HL-60 (cell line): Measurements from ENCODE around the gene MGST1.

Experiments used
- DNase-seq, 2 experiments: peaks; one replicate each; pipeline ENCODE4 v3.0.0-alpha.2; 2010 to 2020; ENCODE audit warnings: low read depth in 1 of 2, low spot score in 1 of 2
- H3K27ac ChIP-seq: fragments of 250-450 bp; sonication (Bioruptor Pico); replicated peaks from 2 replicates; pipeline ENCODE4 v1.5.1; 2020; ENCODE audit warnings: mild to moderate bottlenecking, moderate library complexity
- H3K27me3 ChIP-seq: fragments of 250-450 bp; sonication (Bioruptor Pico); 2 replicates; pipeline ENCODE4 v1.5.1; 2021; ENCODE audit warnings: mild to moderate bottlenecking, moderate library complexity; ENCODE audit not compliant: insufficient read depth, poor library complexity, severe bottlenecking
- H3K4me3 ChIP-seq: replicated peaks from 2 replicates; pipeline ENCODE4 v1.5.1; 2011; ENCODE audit warnings: mild to moderate bottlenecking, control low read depth, low read length; ENCODE audit not compliant: insufficient read depth
- CTCF ChIP-seq: IDR thresholded peaks from one replicate; pipeline ENCODE4 v1.5.1; 2011; ENCODE audit warnings: low read length, control low read depth, inconsistent platforms; ENCODE audit not compliant: insufficient read depth
- GABPA ChIP-seq: IDR thresholded peaks from 2 replicates; pipeline ENCODE4 v1.6.1; 2012; ENCODE audit warnings: low read depth
- POLR2AphosphoS5 ChIP-seq: IDR thresholded peaks from 2 replicates; pipeline ENCODE4 v1.6.1; 2012; ENCODE audit warnings: low read depth
- REST ChIP-seq: IDR thresholded peaks from 2 replicates; pipeline ENCODE4 v1.6.1; 2012; ENCODE audit warnings: low read depth; ENCODE audit not compliant: insufficient replicate concordance
- SPI1 ChIP-seq: IDR thresholded peaks from 2 replicates; pipeline ENCODE4 v1.6.1; 2012; ENCODE audit warnings: low read depth, mild to moderate bottlenecking, borderline replicate concordance
- long read RNA-seq: library from polyadenylated mRNA; unstranded; transcript quantifications from one replicate; pipeline ENCODE4 v2.0.0, GENCODE V29; 2020

The MGST1 gene
- long read RNA-seq, transcript MGST1-205 (4 exons, 914 nt) = major isoform, 125 of 153 reads
- long read RNA-seq, partial matches to known transcripts = 4 of 153 reads
- long read RNA-seq, other reads (novel, unspliced or antisense) = 20 of 153 reads

- Histone ChIP-seq H3K4me3 (peak within 1 kb of the TSS; percentile 65), H3K27ac (peak within 1 kb of the TSS; percentile 95), H3K27me3 (no peaks in the 10 kb centered on the region)
- DNase-seq = peak in 1 of 2 experiments; percentile 85
- peak; percentile 96 for TF ChIP-seq POLR2AphosphoS5
- TF ChIP-seq SPI1 = no peak
- TF ChIP-seq REST = peak; percentile 46
Observed at GRCh38 chr12:16347391-16348298, at the start of gene MGST1. TSS of gene MGST1 (plus strand) at chr12:16347645. CDS start at chr12:16354253, 6,608 bp downstream.

- no peak overlapping the region for H3K4me3 ChIP-seq
- TF ChIP-seq POLR2AphosphoS5 = no peak
- H3K27me3 ChIP-seq = no peaks in the 10 kb centered on the region
- DNase-seq = no peak
- no peak overlapping the region for H3K27ac ChIP-seq
Observed at GRCh38 chr12:16299403-16299802, 48.0 kb upstream of the MGST1 start.

- Histone ChIP-seq H3K27me3 (no peaks in the 10 kb centered on the region), H3K27ac (no peak overlapping the region), H3K4me3 (no peak overlapping the region)
- no peak for TF ChIP-seq REST
- no peak for DNase-seq
Observed at GRCh38 chr12:16300122-16300521, 47.3 kb upstream of the MGST1 start.

- Histone ChIP-seq H3K27me3 (no peaks in the 10 kb centered on the region), H3K27ac (no peak overlapping the region), H3K4me3 (no peak overlapping the region)
- DNase-seq = no peak
- TF ChIP-seq REST = no peak
- TF ChIP-seq POLR2AphosphoS5 = no peak
- TF ChIP-seq GABPA = no peak
- TF ChIP-seq CTCF = no peak
- TF ChIP-seq SPI1 = no peak
Observed at GRCh38 chr12:16300736-16301135, 46.7 kb upstream of the MGST1 start.
